ENCODE data around the gene C22orf31. TPM values are rescaled to one million over a fixed set of nuclear protein-coding genes. Genes with fewer than 3 reads are reported as not detected.

Gene C22orf31
- total RNA-seq, 6 experiments from 2014 or later: not detected

DNA sequence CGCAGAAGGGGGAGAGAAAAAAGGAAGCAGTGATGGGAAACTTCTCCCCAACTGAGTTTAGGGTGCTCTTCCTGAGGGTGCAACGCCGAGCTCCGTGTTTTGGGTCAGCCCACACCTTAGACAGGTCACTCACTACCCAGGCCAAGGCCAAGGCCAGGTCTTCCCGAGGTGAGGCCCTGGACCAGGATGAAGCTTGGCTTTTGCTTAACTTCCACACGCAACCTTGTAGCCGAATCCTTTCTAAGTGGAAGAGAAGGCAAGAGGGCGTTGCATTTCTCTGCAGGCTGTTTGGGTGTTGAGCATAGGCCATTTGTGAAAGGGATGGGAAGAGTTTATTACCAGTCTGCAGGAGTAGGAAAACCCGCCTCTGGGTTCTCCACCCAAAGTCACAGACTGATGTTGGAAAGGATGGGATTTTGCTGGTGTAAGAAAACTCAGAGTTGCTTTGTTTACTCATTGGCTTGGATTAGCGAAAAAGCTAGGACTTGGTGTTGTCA lies 12.7 kb upstream of the C22orf31 start:
- TF ChIP-seq, protein P1, sequence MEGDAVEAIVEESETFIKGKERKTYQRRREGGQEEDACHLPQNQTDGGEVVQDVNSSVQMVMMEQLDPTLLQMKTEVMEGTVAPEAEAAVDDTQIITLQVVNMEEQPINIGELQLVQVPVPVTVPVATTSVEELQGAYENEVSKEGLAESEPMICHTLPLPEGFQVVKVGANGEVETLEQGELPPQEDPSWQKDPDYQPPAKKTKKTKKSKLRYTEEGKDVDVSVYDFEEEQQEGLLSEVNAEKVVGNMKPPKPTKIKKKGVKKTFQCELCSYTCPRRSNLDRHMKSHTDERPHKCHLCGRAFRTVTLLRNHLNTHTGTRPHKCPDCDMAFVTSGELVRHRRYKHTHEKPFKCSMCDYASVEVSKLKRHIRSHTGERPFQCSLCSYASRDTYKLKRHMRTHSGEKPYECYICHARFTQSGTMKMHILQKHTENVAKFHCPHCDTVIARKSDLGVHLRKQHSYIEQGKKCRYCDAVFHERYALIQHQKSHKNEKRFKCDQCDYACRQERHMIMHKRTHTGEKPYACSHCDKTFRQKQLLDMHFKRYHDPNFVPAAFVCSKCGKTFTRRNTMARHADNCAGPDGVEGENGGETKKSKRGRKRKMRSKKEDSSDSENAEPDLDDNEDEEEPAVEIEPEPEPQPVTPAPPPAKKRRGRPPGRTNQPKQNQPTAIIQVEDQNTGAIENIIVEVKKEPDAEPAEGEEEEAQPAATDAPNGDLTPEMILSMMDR (IDR thresholded peaks at IDR 0.05): no peak
- DNase-seq: no peak
- no peaks in the 10 kb centered on the region for H3K9me3 Mint-ChIP-seq
- peaks cover 40% of the 10 kb centered on the region for H3K27me3 Mint-ChIP-seq (ENCODE audit: insufficient read depth)
- H3K4me1 Mint-ChIP-seq (ENCODE audit: low read depth): no peaks in the 10 kb centered on the region; the same call in 1 of the 2 replicates
- no peak overlapping the region for H3K27ac Mint-ChIP-seq
- H3K36me3 Mint-ChIP-seq (ENCODE audit: low read depth): no peaks in the 10 kb centered on the region
- no peak overlapping the region for H3K4me3 Mint-ChIP-seq

- Mint-ChIP-seq H3K27ac (no peak overlapping the region), H3K27me3 (ENCODE audit: insufficient read depth) (peaks cover 46% of the 10 kb centered on the region), H3K9me3 (no peaks in the 10 kb centered on the region), H3K36me3 (ENCODE audit: low read depth) (no peaks in the 10 kb centered on the region), H3K4me3 (peak overlapping the region; percentile 13; the same call in 1 of the 2 replicates), H3K4me1 (ENCODE audit: low read depth) (no peaks in the 10 kb centered on the region; the same call in 1 of the 2 replicates)
- TF ChIP-seq, protein P1 (IDR thresholded peaks at IDR 0.05): no peak
- DNase-seq: no peak
These were observed 12.1 kb upstream of the C22orf31 start for GRCh38 chr22:29073618-29074275.

DNA sequence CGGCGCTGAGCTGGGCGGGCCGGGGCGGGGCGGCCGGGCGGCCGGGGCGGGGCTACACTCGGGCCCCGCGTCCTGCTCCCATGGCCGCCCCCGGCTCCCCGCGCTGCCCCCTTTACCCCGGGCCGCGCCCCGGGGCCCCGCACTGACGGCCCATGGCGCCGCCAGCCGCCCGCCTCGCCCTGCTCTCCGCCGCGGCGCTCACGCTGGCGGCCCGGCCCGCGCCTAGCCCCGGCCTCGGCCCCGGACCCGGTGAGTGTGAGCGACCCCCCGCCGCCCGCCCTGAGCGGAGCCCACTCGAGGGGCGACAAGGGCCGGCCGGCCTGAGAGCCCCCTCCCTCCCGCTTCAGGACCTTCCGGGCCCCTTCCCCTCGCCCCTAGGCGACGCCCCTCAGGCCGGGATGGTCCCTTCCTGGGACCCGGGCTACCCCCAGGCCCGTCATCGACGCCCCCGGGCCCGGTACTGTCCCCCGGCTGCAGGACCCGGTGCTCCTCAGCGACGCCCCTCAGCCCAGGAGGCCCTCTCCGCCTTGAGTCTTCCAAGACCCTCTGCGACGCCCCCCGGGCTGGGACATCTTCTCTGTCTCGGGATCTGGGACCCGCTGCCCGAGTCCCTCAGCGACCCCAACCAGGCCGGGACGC lies 11.5 kb upstream of the C22orf31 start, which contains the start of gene KREMEN1:
TSS of gene KREMEN1 (plus strand) at position 57 of the 639 bp plus-strand sequence. CDS start at position 153, 96 bp downstream.
- H3K27ac Mint-ChIP-seq: no peak within 1 kb of the TSS
- TF ChIP-seq, protein P1 (IDR thresholded peaks at IDR 0.05): no peak
- no peaks in the 10 kb centered on the region; the same call in 1 of the 2 replicates for H3K4me1 Mint-ChIP-seq (ENCODE audit: low read depth)
- H3K4me3 Mint-ChIP-seq: peak within 1 kb of the TSS; percentile 75
- H3K36me3 Mint-ChIP-seq (ENCODE audit: low read depth): no peaks in the 10 kb centered on the region
- DNase-seq: no peak
- peaks cover 45% of the 10 kb centered on the region for H3K27me3 Mint-ChIP-seq (ENCODE audit: insufficient read depth)
- no peaks in the 10 kb centered on the region for H3K9me3 Mint-ChIP-seq

DNA sequence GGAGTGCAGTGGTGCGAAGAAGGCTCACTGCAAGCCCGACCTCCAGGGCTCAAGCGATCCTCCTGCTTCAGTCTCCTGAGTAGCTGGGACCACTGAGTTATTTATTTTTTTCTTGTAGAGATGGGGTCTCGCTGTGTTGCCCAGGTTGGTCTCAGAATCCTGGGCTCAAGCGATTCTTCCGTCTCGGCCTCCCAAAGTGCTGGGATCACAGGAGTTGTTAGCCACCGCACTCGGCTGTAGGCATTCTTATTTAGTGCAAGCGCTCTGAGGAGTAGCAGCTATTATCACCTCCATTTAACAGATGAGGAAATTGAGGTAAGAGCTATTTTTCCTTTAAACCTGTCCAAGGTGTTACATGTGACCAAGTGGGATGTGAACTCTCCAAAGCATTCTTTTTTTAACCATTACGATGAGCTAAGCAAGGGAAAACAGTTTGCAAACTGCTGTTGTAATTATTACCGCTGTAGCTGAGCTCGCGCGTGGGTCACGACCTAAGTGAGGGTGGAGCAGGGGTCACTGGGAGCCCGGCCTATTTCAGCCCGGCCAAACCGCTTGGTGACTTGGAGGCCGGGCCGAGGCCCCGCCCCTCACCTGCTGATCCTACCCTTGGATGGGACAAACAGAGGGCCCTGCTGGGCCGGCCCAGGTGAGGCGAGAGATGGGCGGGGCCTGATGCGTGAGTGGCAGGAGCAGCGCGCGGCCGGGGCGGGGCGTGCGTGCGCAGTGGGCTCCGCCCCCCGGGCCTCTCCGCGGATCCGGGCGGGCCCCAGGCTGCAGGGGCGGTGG lies 10.8 kb upstream of the C22orf31 start:
- H3K27me3 Mint-ChIP-seq (ENCODE audit: insufficient read depth): peaks cover 41% of the 10 kb centered on the region
- H3K4me1 Mint-ChIP-seq (ENCODE audit: low read depth): no peaks in the 10 kb centered on the region; the same call in 1 of the 2 replicates
- DNase-seq: no peak
- no peaks in the 10 kb centered on the region for H3K36me3 Mint-ChIP-seq (ENCODE audit: low read depth)
- peak overlapping the region; percentile 75 for H3K4me3 Mint-ChIP-seq
- H3K9me3 Mint-ChIP-seq: no peaks in the 10 kb centered on the region
- no peak overlapping the region for H3K27ac Mint-ChIP-seq
- TF ChIP-seq, protein P1 (IDR thresholded peaks at IDR 0.05): no peak

DNA sequence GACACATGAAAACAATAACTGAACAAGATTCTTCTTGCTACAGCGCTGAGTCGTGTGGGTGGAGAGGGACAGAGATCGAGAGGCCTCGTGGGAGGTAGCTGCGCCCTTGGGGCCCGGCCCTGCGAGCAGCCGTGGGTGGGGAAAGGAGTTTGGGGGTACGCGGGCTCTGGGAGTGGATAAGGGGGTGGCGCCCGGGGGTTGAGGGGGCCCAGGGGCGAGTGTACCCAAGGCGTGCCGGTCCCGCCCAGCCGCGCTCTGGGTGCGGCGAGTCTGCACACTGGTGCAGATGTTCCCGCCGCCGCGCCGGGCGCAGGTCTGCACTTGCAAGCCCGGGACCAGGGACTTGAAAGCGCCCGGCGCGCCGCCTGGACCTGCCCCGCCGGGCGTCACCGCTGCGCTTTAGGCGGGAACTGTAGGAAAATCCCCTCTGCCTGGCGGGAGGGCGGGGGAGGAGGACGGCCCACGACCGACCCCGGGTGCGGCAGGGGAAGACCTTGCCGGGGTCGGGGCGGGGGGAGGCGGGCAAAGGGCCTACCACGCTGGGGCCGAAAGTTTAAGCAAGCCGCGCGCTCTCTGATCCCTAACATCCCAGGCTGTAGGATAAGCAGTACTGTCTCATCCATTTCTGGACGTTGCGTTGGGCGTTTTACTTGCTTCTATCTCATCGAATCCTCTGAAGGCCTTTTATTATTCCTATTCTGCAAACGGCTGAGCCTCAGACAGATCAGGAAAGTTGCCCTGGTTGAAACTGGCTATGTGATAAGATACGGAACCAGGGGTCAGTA lies 9.8 kb upstream of the C22orf31 start:
- Mint-ChIP-seq H3K4me3 (peak overlapping the region; percentile 79), H3K27ac (no peak overlapping the region), H3K36me3 (ENCODE audit: low read depth) (no peaks in the 10 kb centered on the region), H3K4me1 (ENCODE audit: low read depth) (no peaks in the 10 kb centered on the region; the same call in 1 of the 2 replicates), H3K9me3 (no peaks in the 10 kb centered on the region), H3K27me3 (ENCODE audit: insufficient read depth) (peaks cover 39% of the 10 kb centered on the region)
- TF ChIP-seq, protein P1 (IDR thresholded peaks at IDR 0.05): no peak
- DNase-seq: no peak

Data from HFFc6 (cell line).